Hepatocyte (in vitro differentiated cells): Measurements from ENCODE around the gene TRIM14. TPM values are rescaled to one million over a fixed set of nuclear protein-coding genes. Genes with fewer than 3 reads are reported as not detected.

Experiments used
- DNase-seq: peaks from one replicate; pipeline ENCODE4 v3.0.0-alpha.2; 2016; ENCODE audit warnings: low spot score
- H2AFZ ChIP-seq: fragments of 200-600 bp; sonication (generic); 2 replicates; pipeline ENCODE4 v1.6.0; 2016; ENCODE audit warnings: antibody characterized with exemption, mild to moderate bottlenecking
- H3K27ac ChIP-seq: fragments of 200-600 bp; sonication (generic); 2 replicates; pipeline ENCODE4 v1.5.1; 2016; ENCODE audit warnings: mild to moderate bottlenecking
- H3K27me3 ChIP-seq: fragments of 200-600 bp; sonication (generic); 2 replicates; pipeline ENCODE4 v1.6.1; 2016
- H3K36me3 ChIP-seq: fragments of 200-600 bp; sonication (generic); replicated peaks from 2 replicates; pipeline ENCODE4 v1.5.1; 2016; ENCODE audit warnings: low read depth; ENCODE audit not compliant: insufficient read depth
- H3K4me1 ChIP-seq: fragments of 200-600 bp; sonication (generic); 2 replicates; pipeline ENCODE4 v1.5.1; 2016; ENCODE audit warnings: mild to moderate bottlenecking, moderate library complexity; ENCODE audit not compliant: insufficient read depth
- H3K4me2 ChIP-seq: fragments of 200-600 bp; sonication (generic); 2 replicates; pipeline ENCODE4 v1.6.0; 2016
- H3K4me3 ChIP-seq: fragments of 200-600 bp; sonication (generic); 2 replicates; pipeline ENCODE4 v1.5.1; 2016; ENCODE audit warnings: mild to moderate bottlenecking
- H3K79me2 ChIP-seq: fragments of 200-600 bp; sonication (generic); 2 replicates; pipeline ENCODE4 v1.6.0; 2017; ENCODE audit warnings: mild to moderate bottlenecking
- H3K9me2 ChIP-seq: fragments of 200-600 bp; sonication (generic); replicated peaks from 2 replicates; pipeline ENCODE4 v1.6.0; 2017; ENCODE audit warnings: mild to moderate bottlenecking; ENCODE audit not compliant: insufficient read depth
- H3K9me3 ChIP-seq: fragments of 200-600 bp; sonication (generic); 2 replicates; pipeline ENCODE4 v1.5.1; 2016; ENCODE audit warnings: low read depth, mild to moderate bottlenecking
- H4K20me1 ChIP-seq: fragments of 200-600 bp; sonication (generic); 2 replicates; pipeline ENCODE4 v1.6.0; 2016; ENCODE audit warnings: mild to moderate bottlenecking; ENCODE audit not compliant: insufficient read depth, poor library complexity, severe bottlenecking
- CTCF ChIP-seq: fragments of 200-600 bp; sonication (generic); IDR thresholded peaks from 2 replicates; pipeline ENCODE4 v1.5.1; 2016; ENCODE audit warnings: antibody characterized with exemption, mild to moderate bottlenecking; ENCODE audit not compliant: poor library complexity
- EZH2 ChIP-seq: fragments of 200-600 bp; sonication (generic); IDR thresholded peaks from 2 replicates; pipeline ENCODE4 v1.6.1; 2016; ENCODE audit warnings: antibody characterized with exemption, mild to moderate bottlenecking, borderline replicate concordance
- EZH2phosphoT487 ChIP-seq: fragments of 200-600 bp; sonication (generic); IDR thresholded peaks from one replicate; pipeline ENCODE4 v1.6.1; 2018; ENCODE audit warnings: antibody characterized with exemption, mild to moderate bottlenecking, low read depth, moderate library complexity; ENCODE audit not compliant: unreplicated experiment, severe bottlenecking
- WGBS: methylation state at CpG from one replicate; pipeline ENCODE4 v1.1.6; 2016; ENCODE audit warnings: low lambda C conversion rate; ENCODE audit errors: missing lambda C conversion rate; 5-methylcytosine and 5-hydroxymethylcytosine counted together
- polyA plus RNA-seq: library from polyadenylated mRNA; unstranded; fragments of >200 nt; fragmentation: Nextera tagmentation; extraction: Ambion mirVana; gene quantifications from 2 replicates; pipeline ENCODE4 v1.2.1, GENCODE V29; 2016
- total RNA-seq: library from RNA; depleted of rRNA; stranded (reverse); fragments of >200 nt; gene quantifications from 2 replicates; pipeline ENCODE4 v1.2.3, GENCODE V29; 2014

Gene TRIM14
- total and polyA plus RNA-seq, 2 experiments from 2014 or later = 8.1 to 10.0 TPM

GRCh38 chr9:98043915-98044314 lies 75.1 kb downstream of the TRIM14 start:
- Histone ChIP-seq H3K79me2 (no peaks in the 10 kb centered on the region), H3K9me2 (no peaks in the 10 kb centered on the region), H3K4me3 (no peak overlapping the region), H3K36me3 (no peaks in the 10 kb centered on the region), H2AFZ (no peak overlapping the region), H3K27ac (no peak overlapping the region), H3K9me3 (no peaks in the 10 kb centered on the region), H3K27me3 (no peaks in the 10 kb centered on the region), H4K20me1 (no peaks in the 10 kb centered on the region), H3K4me2 (no peak overlapping the region), H3K4me1 (no peaks in the 10 kb centered on the region)
- no peak for DNase-seq
- TF ChIP-seq CTCF (no peak), EZH2 (no peak), EZH2phosphoT487 (no peak)
- 93% methylated on average over 5 of the region's 5 CpGs for WGBS

GRCh38 chr9:98040212-98040611 lies 78.8 kb downstream of the TRIM14 start:
- Histone ChIP-seq H2AFZ (no peak overlapping the region), H3K4me2 (no peak overlapping the region), H3K4me3 (no peak overlapping the region), H3K27ac (no peak overlapping the region), H3K9me2 (no peaks in the 10 kb centered on the region), H3K9me3 (no peaks in the 10 kb centered on the region), H3K4me1 (no peaks in the 10 kb centered on the region), H3K79me2 (no peaks in the 10 kb centered on the region), H4K20me1 (no peaks in the 10 kb centered on the region), H3K27me3 (no peaks in the 10 kb centered on the region), H3K36me3 (no peaks in the 10 kb centered on the region)
- 87% methylated on average over 6 of the region's 6 CpGs for WGBS
- TF ChIP-seq EZH2phosphoT487 (no peak), EZH2 (no peak), CTCF (no peak)
- DNase-seq = no peak

GRCh38 chr9:98039607-98040017 lies 79.4 kb downstream of the TRIM14 start:
- no peaks in the 10 kb centered on the region for H3K27me3 ChIP-seq
- H2AFZ ChIP-seq = no peak overlapping the region
- H3K9me3 ChIP-seq = no peaks in the 10 kb centered on the region
- H3K36me3 ChIP-seq = no peaks in the 10 kb centered on the region
- WGBS = 89% methylated on average over 10 of the region's 10 CpGs
- no peaks in the 10 kb centered on the region for H3K79me2 ChIP-seq
- DNase-seq = no peak
- H3K9me2 ChIP-seq = no peaks in the 10 kb centered on the region
- TF ChIP-seq EZH2phosphoT487 (no peak), EZH2 (no peak), CTCF (no peak)
- no peak overlapping the region for H3K4me3 ChIP-seq
- no peak overlapping the region for H3K27ac ChIP-seq
- H3K4me1 ChIP-seq = no peaks in the 10 kb centered on the region
- H4K20me1 ChIP-seq = no peaks in the 10 kb centered on the region
- H3K4me2 ChIP-seq = no peak overlapping the region

- 81% methylated on average over 8 of the region's 8 CpGs for WGBS
Observed at GRCh38 chr9:98038958-98039357, 80.1 kb downstream of the TRIM14 start.

More at GRCh38 chr9:98038958-98039357, 80.1 kb downstream of the TRIM14 start:
- Histone ChIP-seq H3K4me2 (no peak overlapping the region), H3K79me2 (no peaks in the 10 kb centered on the region), H3K27ac (no peak overlapping the region), H3K9me3 (no peaks in the 10 kb centered on the region), H2AFZ (no peak overlapping the region), H3K4me3 (no peak overlapping the region), H4K20me1 (no peaks in the 10 kb centered on the region), H3K4me1 (no peaks in the 10 kb centered on the region), H3K27me3 (no peaks in the 10 kb centered on the region), H3K9me2 (no peaks in the 10 kb centered on the region), H3K36me3 (no peaks in the 10 kb centered on the region)
- DNase-seq = no peak
- TF ChIP-seq EZH2 (no peak), CTCF (no peak), EZH2phosphoT487 (no peak)
